DMS79 treated with DMSO at 0.1 percent for 48 hours (cell line): ENCODE data around the gene DCUN1D1.

ENCODE experiments used
- DNase-seq: peaks from one replicate; lab custom pipeline; 2025; lab: John Stamatoyannopoulos, UW

Gene DCUN1D1

DNA sequence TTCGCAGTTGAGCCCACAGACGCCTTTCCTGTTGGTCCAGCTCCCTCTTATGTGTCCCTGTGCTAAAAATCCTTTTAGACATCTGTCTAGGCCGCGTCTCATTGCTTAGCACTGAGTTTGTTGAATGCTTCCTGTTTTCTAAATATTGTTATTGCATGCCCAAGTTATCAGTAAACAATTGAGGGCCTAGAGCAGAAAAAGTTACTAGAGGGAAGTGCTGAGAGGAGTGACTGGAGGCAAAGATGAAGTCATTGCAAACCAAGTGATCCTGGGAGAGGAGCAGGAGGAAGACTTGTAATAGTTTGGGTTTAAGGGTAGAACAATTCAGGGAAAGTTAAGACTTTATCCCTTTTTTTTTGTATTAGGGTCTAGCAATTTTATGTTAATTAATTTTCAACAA lies 88.1 kb downstream of the DCUN1D1 start:
- DNase-seq, result no peak

- no peak for DNase-seq
Measured at GRCh38 chr3:182891364-182891763, 89.0 kb downstream of the DCUN1D1 start.

DNA sequence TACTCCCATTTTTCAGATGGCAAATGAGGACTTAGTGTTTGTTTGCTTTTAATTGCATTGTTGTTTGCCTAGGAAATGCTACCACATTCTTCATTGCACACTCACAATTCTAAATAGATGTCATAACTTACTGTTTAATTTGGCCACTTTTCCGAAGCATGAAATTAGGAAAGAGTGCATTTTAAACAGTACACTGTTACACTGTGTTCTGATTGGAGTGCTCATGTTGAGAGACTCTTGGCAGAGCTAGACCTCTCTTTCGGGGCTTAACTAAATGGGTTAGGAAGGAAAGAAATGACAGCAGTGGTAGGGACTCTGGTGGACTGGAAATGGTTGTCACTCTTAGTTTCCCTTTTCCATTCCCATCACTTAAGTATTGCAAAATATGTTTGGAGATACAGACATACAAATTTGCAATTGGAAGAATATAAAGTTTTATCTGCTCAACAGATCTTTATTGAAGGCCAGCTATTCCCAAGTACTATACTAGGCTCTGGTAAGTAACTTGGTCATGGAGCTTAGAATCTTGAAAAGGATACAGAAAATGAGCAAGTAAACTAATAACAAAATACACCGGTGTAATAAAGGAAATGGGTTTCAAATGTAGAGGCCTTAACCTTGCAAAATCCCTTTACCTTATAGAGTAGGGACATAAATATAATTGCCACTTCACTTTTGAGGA lies 90.2 kb downstream of the DCUN1D1 start:
- no peak for DNase-seq
